HepG2 (cell line): Measurements from ENCODE around the gene APOM. TPM values are rescaled to one million over a fixed set of nuclear protein-coding genes. Genes with fewer than 3 reads are reported as not detected.
A peak's percentile ranks its signal among the peaks of the same experiment; 100 is the strongest.

Experiments
- ARID4A ChIP-seq: sonication (generic); formaldehyde crosslinking; IDR thresholded peaks from 2 replicates; pipeline ENCODE4 v1.5.0; 2020; ENCODE audit warnings: mild to moderate bottlenecking, missing genetic modification reagents, borderline replicate concordance
- IRF1 ChIP-seq: sonication (generic); formaldehyde crosslinking; IDR thresholded peaks from 2 replicates; pipeline ENCODE4 v1.4.0; 2020; ENCODE audit warnings: low read depth, mild to moderate bottlenecking, missing genetic modification reagents
- LRRFIP1 ChIP-seq: sonication (generic); formaldehyde crosslinking; conservative IDR thresholded peaks from 2 replicates; pipeline ENCODE4 v1.4.0; 2020; ENCODE audit warnings: missing genetic modification reagents
- NKX3-1 ChIP-seq: sonication (generic); formaldehyde crosslinking; IDR thresholded peaks from 2 replicates; pipeline ENCODE4 v1.5.0; 2020; ENCODE audit warnings: missing genetic modification reagents
- SAP130 ChIP-seq: IDR thresholded peaks from 2 replicates; pipeline ENCODE4 v1.6.1; 2016; ENCODE audit warnings: low read depth
- ZBTB44 ChIP-seq: sonication (generic); formaldehyde crosslinking; IDR thresholded peaks from 2 replicates; pipeline ENCODE4 v1.4.0; 2020; ENCODE audit warnings: missing genetic modification reagents
- ZFP90 ChIP-seq: sonication (generic); formaldehyde crosslinking; IDR thresholded peaks from 2 replicates; pipeline ENCODE4 v1.8.0; 2022; ENCODE audit warnings: missing genetic modification reagents, mild to moderate bottlenecking, inconsistent platforms, borderline replicate concordance
- ZNF230 ChIP-seq: sonication (generic); formaldehyde crosslinking; IDR thresholded peaks from 2 replicates; pipeline ENCODE4 v1.4.0; 2020; ENCODE audit warnings: mild to moderate bottlenecking, missing genetic modification reagents
- ZNF292 ChIP-seq: sonication (generic); formaldehyde crosslinking; IDR thresholded peaks from 2 replicates; pipeline ENCODE4 v1.8.1; 2022; ENCODE audit warnings: mild to moderate bottlenecking, low read depth, missing genetic modification reagents, borderline replicate concordance
- ZNF335 ChIP-seq: sonication (generic); formaldehyde crosslinking; IDR thresholded peaks from 2 replicates; pipeline ENCODE4 v1.4.0; 2020; ENCODE audit warnings: missing genetic modification reagents
- ZNF354B ChIP-seq: sonication (generic); formaldehyde crosslinking; IDR thresholded peaks from 2 replicates; pipeline ENCODE4 v1.8.0; 2022; ENCODE audit warnings: mild to moderate bottlenecking, missing genetic modification reagents
- ZNF362 ChIP-seq: sonication (generic); formaldehyde crosslinking; IDR thresholded peaks from 2 replicates; pipeline ENCODE4 v1.4.0; 2020; ENCODE audit warnings: missing genetic modification reagents, mild to moderate bottlenecking, borderline replicate concordance
- ZNF552 ChIP-seq: sonication (generic); formaldehyde crosslinking; IDR thresholded peaks from 2 replicates; pipeline ENCODE4 v1.9.0; 2022; ENCODE audit warnings: missing genetic modification reagents, mild to moderate bottlenecking, borderline replicate concordance
- ZNF558 ChIP-seq: sonication (generic); formaldehyde crosslinking; IDR thresholded peaks from 2 replicates; pipeline ENCODE4 v1.9.0; 2022; ENCODE audit warnings: mild to moderate bottlenecking, missing genetic modification reagents, borderline replicate concordance
- ZNF570 ChIP-seq: sonication (generic); formaldehyde crosslinking; IDR thresholded peaks from 2 replicates; pipeline ENCODE4 v1.4.0; 2020; ENCODE audit warnings: mild to moderate bottlenecking, missing genetic modification reagents, borderline replicate concordance
- ZNF572 ChIP-seq: sonication (generic); formaldehyde crosslinking; IDR thresholded peaks from 2 replicates; pipeline ENCODE4 v1.5.1; 2020; ENCODE audit warnings: mild to moderate bottlenecking, missing genetic modification reagents
- ZNF777 ChIP-seq: sonication (generic); formaldehyde crosslinking; IDR thresholded peaks from 2 replicates; pipeline ENCODE4 v1.4.0; 2020; ENCODE audit warnings: missing genetic modification reagents
- ZNF839 ChIP-seq: sonication (generic); formaldehyde crosslinking; IDR thresholded peaks from 2 replicates; pipeline ENCODE4 v1.4.0; 2020; ENCODE audit warnings: missing genetic modification reagents, mild to moderate bottlenecking, borderline replicate concordance
- ZSCAN30 ChIP-seq: sonication (generic); formaldehyde crosslinking; IDR thresholded peaks from 2 replicates; pipeline ENCODE4 v1.5.0; 2020; ENCODE audit warnings: mild to moderate bottlenecking, missing genetic modification reagents
- polyA plus RNA-seq, 8 experiments: library from polyadenylated mRNA; depleted of rRNA in 3 of 8; stranded (reverse) in 7 of 8; unstranded in 1 of 8; fragments of >200 nt; fragmentation: Illumina TruSeq in 4 of 8; extraction: Trizol in 4 of 8; gene quantifications; 2 replicates each; pipeline versions ENCODE4 v1.2.1 to v1.2.3, GENCODE V29; 2011 to 2016; ENCODE audit warnings: low read depth in 4 of 8, missing spikeins in 1 of 8, mixed read lengths in 1 of 8; ENCODE audit not compliant: insufficient read depth in 1 of 8
- total RNA-seq, 5 experiments: library from RNA; depleted of rRNA; stranded (reverse); fragments of >200 nt; fragmentation: Illumina TruSeq; extraction: Trizol; gene quantifications; 2 replicates each; pipeline ENCODE4 v1.2.3, GENCODE V29; 2016; ENCODE audit warnings: low read depth in 1 of 5

APOM gene
- total and polyA plus RNA-seq, 2 of the 13 experiments (the other 11 are each of a cell fraction or from before 2014, with no cell fraction given) = 98.2 to 1,140 TPM

GRCh38 chr6:31666337-31666965, 10.8 kb downstream of the APOM start (continued):
- TF ChIP-seq ZNF839 (CRISPR knock-in tag) = 0 out of 2 replicates have a peak, but pooled peaks have one; percentile 39
- peak; percentile 69; the same call in 1 of the 2 replicates for TF ChIP-seq ZSCAN30 (CRISPR knock-in tag)
- no peak for TF ChIP-seq IRF1
- no peak for TF ChIP-seq ZFP90 (CRISPR knock-in tag)
- no peak for TF ChIP-seq LRRFIP1 (CRISPR knock-in tag)
- no peak for TF ChIP-seq ZBTB44 (CRISPR knock-in tag)
- no peak for TF ChIP-seq SAP130 (CRISPR knock-in tag)
- no peak for TF ChIP-seq ZNF570
- 0 out of 2 replicates have a peak, but pooled peaks have one; percentile 17 for TF ChIP-seq ZNF572 (CRISPR knock-in tag)
- no peak for TF ChIP-seq ZNF354B (CRISPR knock-in tag)
- 0 out of 2 replicates have a peak, but pooled peaks have one; percentile 18 for TF ChIP-seq ZNF230 (CRISPR knock-in tag)
- no peak for TF ChIP-seq ZNF292 (CRISPR knock-in tag)
- TF ChIP-seq NKX3-1 (CRISPR knock-in tag) = no peak
- no peak for TF ChIP-seq ZNF362
- no peak for TF ChIP-seq ZNF552 (CRISPR knock-in tag)
- no peak for TF ChIP-seq ARID4A (CRISPR knock-in tag)
- no peak for TF ChIP-seq ZNF335 (CRISPR knock-in tag)
- TF ChIP-seq ZNF777 (CRISPR knock-in tag) = no peak
- TF ChIP-seq ZNF558 (CRISPR knock-in tag) = no peak
